WERI-Rb-1 (cell line): ENCODE measurements around the gene ST8SIA6.
A peak's percentile ranks its signal among the peaks of the same experiment; 100 is the strongest.

Experiments
- DNase-seq: peaks from one replicate; pipeline ENCODE4 v3.0.0-alpha.2; 2020
- H3K27ac ChIP-seq: fragments of 250-450 bp; sonication (Bioruptor Pico); 2 replicates; pipeline ENCODE4 v1.5.1; 2020; ENCODE audit warnings: mild to moderate bottlenecking, moderate library complexity
- H3K27me3 ChIP-seq: fragments of 250-450 bp; sonication (Bioruptor Pico); 2 replicates; pipeline ENCODE4 v1.5.1; 2021; ENCODE audit warnings: mild to moderate bottlenecking, low read depth, moderate library complexity; ENCODE audit not compliant: insufficient read depth, severe bottlenecking
- H3K36me3 ChIP-seq: fragments of 250-450 bp; sonication (Bioruptor Pico); 2 replicates; pipeline ENCODE4 v1.5.1; 2020; ENCODE audit warnings: mild to moderate bottlenecking, moderate library complexity
- H3K4me3 ChIP-seq: 2 replicates; pipeline ENCODE4 v1.5.1; 2011; ENCODE audit warnings: low read depth, mild to moderate bottlenecking, control low read depth, low read length
- H3K9me3 ChIP-seq: fragments of 250-450 bp; sonication (Bioruptor Pico); 2 replicates; pipeline ENCODE4 v1.5.1; 2021; ENCODE audit warnings: mild to moderate bottlenecking, moderate library complexity; ENCODE audit not compliant: severe bottlenecking
- TF ChIP-seq, protein P1 (sequence below): IDR thresholded peaks from 2 replicates; pipeline ENCODE4 v1.5.1; 2011; ENCODE audit warnings: low read depth, mild to moderate bottlenecking, control low read depth, inconsistent platforms, low read length

ST8SIA6 gene

DNA sequence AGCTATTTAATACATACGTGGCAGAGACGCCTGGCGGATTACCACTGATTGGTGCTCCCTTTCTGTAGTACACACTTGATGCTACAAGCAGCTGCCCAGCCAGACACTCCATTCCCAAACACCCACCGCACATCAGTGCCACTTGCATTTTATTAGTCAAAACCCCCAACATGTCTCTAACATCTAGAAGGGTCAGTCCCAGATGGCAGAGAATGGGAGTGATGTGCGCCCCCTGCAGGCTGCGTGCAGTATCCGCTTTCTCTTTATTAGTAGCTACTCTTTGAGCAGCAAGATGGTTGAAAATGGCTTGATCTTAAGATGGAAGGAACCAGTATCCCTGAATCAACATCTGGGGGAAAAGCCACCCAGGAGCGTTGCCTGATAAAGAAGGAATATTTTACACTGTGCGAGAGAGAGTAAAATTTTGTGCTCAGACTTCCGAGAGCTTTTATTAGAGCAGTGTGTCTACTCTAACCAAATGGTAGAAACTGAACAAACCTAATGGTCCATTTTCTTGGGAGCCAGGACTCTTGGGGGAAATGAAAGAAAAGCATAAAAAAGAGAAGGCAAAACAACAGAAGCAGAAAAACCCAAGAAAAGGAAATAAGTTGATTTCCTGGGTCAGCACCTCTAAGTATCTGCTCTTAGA lies 78.3 kb downstream of the ST8SIA6 start:
- Histone ChIP-seq H3K27ac (no peak overlapping the region), H3K36me3 (no peaks in the 10 kb centered on the region), H3K4me3 (no peak overlapping the region), H3K9me3 (no peaks in the 10 kb centered on the region), H3K27me3 (no peaks in the 10 kb centered on the region)
- TF ChIP-seq, protein P1, sequence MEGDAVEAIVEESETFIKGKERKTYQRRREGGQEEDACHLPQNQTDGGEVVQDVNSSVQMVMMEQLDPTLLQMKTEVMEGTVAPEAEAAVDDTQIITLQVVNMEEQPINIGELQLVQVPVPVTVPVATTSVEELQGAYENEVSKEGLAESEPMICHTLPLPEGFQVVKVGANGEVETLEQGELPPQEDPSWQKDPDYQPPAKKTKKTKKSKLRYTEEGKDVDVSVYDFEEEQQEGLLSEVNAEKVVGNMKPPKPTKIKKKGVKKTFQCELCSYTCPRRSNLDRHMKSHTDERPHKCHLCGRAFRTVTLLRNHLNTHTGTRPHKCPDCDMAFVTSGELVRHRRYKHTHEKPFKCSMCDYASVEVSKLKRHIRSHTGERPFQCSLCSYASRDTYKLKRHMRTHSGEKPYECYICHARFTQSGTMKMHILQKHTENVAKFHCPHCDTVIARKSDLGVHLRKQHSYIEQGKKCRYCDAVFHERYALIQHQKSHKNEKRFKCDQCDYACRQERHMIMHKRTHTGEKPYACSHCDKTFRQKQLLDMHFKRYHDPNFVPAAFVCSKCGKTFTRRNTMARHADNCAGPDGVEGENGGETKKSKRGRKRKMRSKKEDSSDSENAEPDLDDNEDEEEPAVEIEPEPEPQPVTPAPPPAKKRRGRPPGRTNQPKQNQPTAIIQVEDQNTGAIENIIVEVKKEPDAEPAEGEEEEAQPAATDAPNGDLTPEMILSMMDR: peak; percentile 45
- peak; percentile 14 for DNase-seq

GRCh38 chr10:17368708-17369272 lies 85.6 kb downstream of the ST8SIA6 start:
- Histone ChIP-seq H3K27me3 (no peaks in the 10 kb centered on the region), H3K27ac (no peak overlapping the region), H3K4me3 (no peak overlapping the region), H3K36me3 (no peaks in the 10 kb centered on the region), H3K9me3 (no peaks in the 10 kb centered on the region)
- DNase-seq: no peak
- TF ChIP-seq, protein P1: no peak

- TF ChIP-seq, protein P1: no peak
- Histone ChIP-seq H3K27me3 (no peaks in the 10 kb centered on the region), H3K27ac (no peak overlapping the region), H3K4me3 (no peak overlapping the region), H3K36me3 (no peaks in the 10 kb centered on the region), H3K9me3 (no peaks in the 10 kb centered on the region)
- DNase-seq: no peak
Observed at GRCh38 chr10:17366705-17367104, 87.7 kb downstream of the ST8SIA6 start.

DNA sequence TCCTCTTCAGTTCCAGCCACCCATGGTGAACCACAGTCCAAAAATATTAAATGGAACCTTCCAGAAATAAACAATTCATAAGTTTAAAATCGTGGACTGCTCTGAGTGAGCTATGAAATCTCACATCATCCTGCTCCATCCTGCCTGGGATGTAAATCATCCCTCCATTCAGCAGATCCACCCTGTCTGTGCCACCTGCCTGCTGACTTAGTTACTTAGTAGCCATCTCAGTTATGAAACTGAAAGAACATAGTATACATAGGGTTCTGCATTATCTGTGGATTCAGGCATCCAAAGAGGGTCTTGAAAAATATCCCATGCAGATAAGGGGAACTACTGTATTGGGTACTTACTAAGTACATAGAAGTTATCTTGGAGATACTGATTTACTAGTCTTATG lies 89.0 kb downstream of the ST8SIA6 start:
- TF ChIP-seq, protein P1: no peak
- H3K27ac ChIP-seq: no peak overlapping the region
- no peaks in the 10 kb centered on the region for H3K36me3 ChIP-seq
- H3K4me3 ChIP-seq: no peak overlapping the region
- H3K9me3 ChIP-seq: no peaks in the 10 kb centered on the region
- H3K27me3 ChIP-seq: no peaks in the 10 kb centered on the region
- no peak for DNase-seq

- Histone ChIP-seq H3K27ac (no peak overlapping the region), H3K36me3 (no peaks in the 10 kb centered on the region), H3K27me3 (no peaks in the 10 kb centered on the region), H3K9me3 (no peaks in the 10 kb centered on the region), H3K4me3 (no peak overlapping the region)
- no peak for DNase-seq
- TF ChIP-seq, protein P1: no peak
Observed at GRCh38 chr10:17358461-17358860, 95.9 kb downstream of the ST8SIA6 start.

DNA sequence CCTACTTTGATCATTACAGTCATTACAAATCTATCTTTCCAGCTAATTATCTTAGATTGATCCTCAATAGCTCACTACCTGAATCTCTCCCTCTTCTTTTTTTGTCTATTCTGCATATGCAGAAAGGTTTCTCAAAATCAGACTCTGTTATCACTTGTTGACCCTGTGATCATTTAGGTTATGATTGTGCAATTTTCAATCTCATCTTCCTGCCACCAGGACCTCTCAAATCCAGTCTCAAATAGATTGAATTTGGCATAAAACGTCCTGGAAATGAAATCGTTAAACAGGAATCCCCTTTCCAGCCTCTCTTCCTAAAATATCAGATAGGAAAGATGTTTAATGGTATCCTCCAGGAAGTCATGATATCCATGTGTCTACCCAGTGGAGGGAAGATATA lies 96.6 kb downstream of the ST8SIA6 start:
- Histone ChIP-seq H3K36me3 (no peaks in the 10 kb centered on the region), H3K27ac (no peak overlapping the region), H3K9me3 (no peaks in the 10 kb centered on the region), H3K4me3 (no peak overlapping the region), H3K27me3 (no peaks in the 10 kb centered on the region)
- TF ChIP-seq, protein P1: no peak
- DNase-seq: no peak
